ENCODE measurements around the gene HDDC3. TPM values are rescaled to one million over a fixed set of nuclear protein-coding genes. Genes with fewer than 3 reads are reported as not detected.
A peak's percentile ranks its signal among the peaks of the same experiment; 100 is the strongest.
"Not testable (repeated sequence)": the region's sequence is repeated elsewhere in the genome, so short reads cannot be mapped to it uniquely, and the experiment has no call there.

Gene HDDC3
- total RNA-seq, 2 experiments from 2014 or later: 38.4 to 44.3 TPM

DNA sequence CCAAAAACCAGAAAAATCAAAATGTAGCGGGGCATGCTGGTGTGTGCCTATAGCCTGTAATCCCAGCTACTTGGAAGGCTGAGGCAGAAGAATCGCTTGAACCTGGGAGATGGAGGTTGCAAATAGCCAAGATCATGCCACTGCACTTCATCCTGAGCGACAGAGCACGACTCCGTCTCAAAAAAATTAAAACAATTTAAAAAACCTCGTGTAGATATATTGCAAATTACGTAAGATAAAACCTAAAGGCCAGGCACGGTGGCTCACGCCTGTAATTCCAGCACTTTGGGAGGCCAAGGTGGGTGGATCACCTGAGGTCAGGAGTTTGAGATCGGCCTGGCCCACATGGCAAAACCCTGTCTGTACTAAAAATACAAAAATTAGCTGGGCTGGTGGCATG, 5.6 kb downstream of the HDDC3 start:
- H3K9me3 Mint-ChIP-seq, H3K27ac Mint-ChIP-seq, DNase-seq, H3K27me3 Mint-ChIP-seq, H3K4me3 Mint-ChIP-seq: not testable (repeated sequence)
- peaks cover 31% of the 10 kb centered on the region for H3K4me1 Mint-ChIP-seq
- H3K36me3 Mint-ChIP-seq: peaks cover 10% of the 10 kb centered on the region

DNA sequence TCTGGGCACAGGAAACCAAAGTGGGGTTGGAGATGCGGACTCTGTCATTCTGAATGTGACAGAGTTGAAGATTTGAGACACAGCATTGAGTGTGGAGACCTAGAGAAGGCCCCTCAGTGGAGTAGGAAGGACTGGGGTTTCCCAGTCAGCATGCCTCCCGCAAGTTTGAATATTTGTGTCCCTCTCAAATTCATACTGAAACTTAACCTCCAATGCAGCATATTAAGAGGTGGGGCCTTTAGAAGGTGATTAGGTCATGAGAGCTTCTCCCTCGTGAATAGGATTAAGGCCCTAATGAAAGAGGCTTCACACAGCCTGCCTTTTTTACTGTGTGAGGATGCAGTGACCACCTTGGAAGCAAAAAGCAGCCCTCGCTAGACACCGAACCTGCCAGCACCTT, 8.0 kb downstream of the HDDC3 start:
- Mint-ChIP-seq H3K9me3 (no peaks in the 10 kb centered on the region), H3K27ac (peak overlapping the region; percentile 26), H3K4me3 (no peak overlapping the region), H3K27me3 (no peaks in the 10 kb centered on the region), H3K36me3 (peaks cover 9% of the 10 kb centered on the region), H3K4me1 (peaks cover 15% of the 10 kb centered on the region)
- DNase-seq: no peak

GRCh38 chr15:90922712-90923322, 9.5 kb downstream of the HDDC3 start:
- not testable (repeated sequence) for H3K9me3 Mint-ChIP-seq, H3K4me1 Mint-ChIP-seq, H3K27ac Mint-ChIP-seq, H3K27me3 Mint-ChIP-seq, H3K4me3 Mint-ChIP-seq, DNase-seq
- H3K36me3 Mint-ChIP-seq: peaks cover 16% of the 10 kb centered on the region

DNA sequence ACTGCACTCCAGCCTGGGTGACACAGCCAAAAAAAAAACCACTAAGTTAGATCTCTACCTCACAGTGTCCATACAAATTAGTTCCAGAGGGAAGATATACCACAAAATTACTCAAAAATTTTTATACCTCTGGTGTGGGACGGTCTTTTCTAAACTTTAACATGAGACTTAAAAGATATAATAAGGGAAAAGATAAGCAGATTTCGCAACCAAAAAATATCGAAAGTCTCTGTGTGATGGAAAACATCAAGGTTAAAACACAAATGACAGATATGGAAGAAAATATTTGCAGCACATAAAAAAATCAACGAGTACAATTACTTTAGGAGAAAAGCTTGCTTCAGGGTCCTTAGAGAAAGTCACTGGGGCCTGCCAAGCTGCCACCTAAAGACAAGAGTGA, 10.5 kb downstream of the HDDC3 start:
- no peak for DNase-seq
- no peak overlapping the region for H3K27ac Mint-ChIP-seq
- H3K4me3 Mint-ChIP-seq: no peak overlapping the region
- peaks cover 16% of the 10 kb centered on the region for H3K36me3 Mint-ChIP-seq
- no peaks in the 10 kb centered on the region for H3K27me3 Mint-ChIP-seq
- H3K9me3 Mint-ChIP-seq: no peaks in the 10 kb centered on the region
- H3K4me1 Mint-ChIP-seq: peaks cover 7% of the 10 kb centered on the region

DNA sequence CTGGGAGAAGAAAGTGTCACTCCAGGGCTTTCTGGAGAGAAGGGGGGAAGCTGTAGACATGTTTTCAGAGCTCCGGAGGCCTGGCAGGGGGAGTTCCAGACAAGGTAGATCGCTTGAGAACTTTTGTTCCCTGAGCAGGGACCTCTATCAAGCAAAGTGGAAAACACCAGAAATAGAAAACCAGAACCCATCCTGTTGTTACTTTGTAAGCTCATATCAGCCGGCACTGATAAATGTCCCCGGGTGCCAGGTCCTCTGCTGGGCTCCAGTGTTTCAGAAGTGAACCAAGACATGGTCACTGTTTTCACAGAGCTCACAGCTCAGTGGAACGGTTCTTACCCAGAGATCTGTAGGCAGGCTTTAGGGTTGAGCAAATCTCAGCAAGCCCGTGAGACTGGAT, 13.5 kb downstream of the HDDC3 start:
- H3K36me3 Mint-ChIP-seq: peaks cover 19% of the 10 kb centered on the region
- H3K9me3 Mint-ChIP-seq: no peaks in the 10 kb centered on the region
- H3K27ac Mint-ChIP-seq: no peak overlapping the region
- H3K4me1 Mint-ChIP-seq: peaks cover 2% of the 10 kb centered on the region
- no peak overlapping the region for H3K4me3 Mint-ChIP-seq
- no peak for DNase-seq
- no peaks in the 10 kb centered on the region for H3K27me3 Mint-ChIP-seq

- DNase-seq: no peak
- peaks cover 19% of the 10 kb centered on the region for H3K36me3 Mint-ChIP-seq
- H3K27ac Mint-ChIP-seq: no peak overlapping the region
- no peak overlapping the region for H3K4me3 Mint-ChIP-seq
- H3K4me1 Mint-ChIP-seq: peaks cover 2% of the 10 kb centered on the region
- H3K27me3 Mint-ChIP-seq: no peaks in the 10 kb centered on the region
- no peaks in the 10 kb centered on the region for H3K9me3 Mint-ChIP-seq
Observed at GRCh38 chr15:90918034-90918788, 14.1 kb downstream of the HDDC3 start.

DNA sequence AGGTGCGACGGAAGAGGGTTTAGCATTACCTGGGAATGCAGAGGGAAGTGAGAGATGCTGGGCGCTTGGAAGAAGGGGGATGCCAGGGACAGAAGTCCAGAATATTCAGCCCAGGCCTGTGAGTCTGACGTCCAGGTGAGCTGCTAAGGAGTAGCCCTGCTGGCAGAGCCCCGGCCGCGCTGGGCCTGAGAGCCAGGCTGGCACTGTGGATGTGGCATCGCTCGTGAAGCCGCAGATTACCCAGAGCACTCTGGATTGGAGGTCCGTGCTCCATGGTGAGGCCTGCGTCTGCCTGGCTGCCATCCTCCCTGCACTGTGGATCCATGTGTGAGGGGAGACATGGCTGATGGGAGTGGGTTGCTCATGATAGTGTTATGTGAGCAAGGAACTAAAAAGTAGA, 14.8 kb downstream of the HDDC3 start:
- Mint-ChIP-seq H3K27ac (no peak overlapping the region), H3K4me1 (no peaks in the 10 kb centered on the region), H3K36me3 (peaks cover 19% of the 10 kb centered on the region), H3K4me3 (no peak overlapping the region), H3K9me3 (no peaks in the 10 kb centered on the region), H3K27me3 (no peaks in the 10 kb centered on the region)
- no peak for DNase-seq

DNA sequence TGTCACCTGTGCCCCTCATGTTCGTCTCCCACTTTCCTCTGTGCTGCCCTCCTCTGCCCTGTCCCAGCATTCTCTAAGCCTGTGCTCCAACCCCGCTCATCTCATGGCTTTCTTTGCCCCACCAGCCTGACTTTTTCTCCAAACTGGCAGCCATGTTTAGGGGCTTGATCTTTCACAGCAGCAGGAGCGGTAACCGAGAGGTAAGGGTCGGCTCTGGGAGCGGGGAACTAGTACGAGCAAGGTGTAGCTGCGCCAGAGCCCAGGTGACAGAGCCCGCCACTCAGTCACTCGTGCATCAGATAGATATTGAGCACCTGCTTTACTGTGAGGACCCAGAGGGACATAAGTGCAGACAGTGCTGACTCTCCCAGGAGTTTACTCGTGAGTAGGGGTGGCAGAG, 15.9 kb downstream of the HDDC3 start:
- DNase-seq: no peak
- no peak overlapping the region for H3K4me3 Mint-ChIP-seq
- H3K27ac Mint-ChIP-seq: no peak overlapping the region
- H3K27me3 Mint-ChIP-seq: no peaks in the 10 kb centered on the region
- H3K36me3 Mint-ChIP-seq: peaks cover 16% of the 10 kb centered on the region
- H3K9me3 Mint-ChIP-seq: no peaks in the 10 kb centered on the region
- no peaks in the 10 kb centered on the region for H3K4me1 Mint-ChIP-seq

- Mint-ChIP-seq H3K27ac (no peak overlapping the region), H3K4me3 (no peak overlapping the region), H3K4me1 (no peaks in the 10 kb centered on the region), H3K27me3 (no peaks in the 10 kb centered on the region), H3K9me3 (no peaks in the 10 kb centered on the region), H3K36me3 (peaks cover 13% of the 10 kb centered on the region)
- no peak for DNase-seq
Observed at GRCh38 chr15:90915808-90916440, 16.4 kb downstream of the HDDC3 start.

GRCh38 chr15:90915216-90915807, 17.0 kb downstream of the HDDC3 start:
- no peak overlapping the region for H3K4me3 Mint-ChIP-seq
- H3K27ac Mint-ChIP-seq: no peak overlapping the region
- no peaks in the 10 kb centered on the region for H3K4me1 Mint-ChIP-seq
- DNase-seq: no peak
- H3K27me3 Mint-ChIP-seq: no peaks in the 10 kb centered on the region
- H3K9me3 Mint-ChIP-seq: no peaks in the 10 kb centered on the region
- peaks cover 13% of the 10 kb centered on the region for H3K36me3 Mint-ChIP-seq

DNA sequence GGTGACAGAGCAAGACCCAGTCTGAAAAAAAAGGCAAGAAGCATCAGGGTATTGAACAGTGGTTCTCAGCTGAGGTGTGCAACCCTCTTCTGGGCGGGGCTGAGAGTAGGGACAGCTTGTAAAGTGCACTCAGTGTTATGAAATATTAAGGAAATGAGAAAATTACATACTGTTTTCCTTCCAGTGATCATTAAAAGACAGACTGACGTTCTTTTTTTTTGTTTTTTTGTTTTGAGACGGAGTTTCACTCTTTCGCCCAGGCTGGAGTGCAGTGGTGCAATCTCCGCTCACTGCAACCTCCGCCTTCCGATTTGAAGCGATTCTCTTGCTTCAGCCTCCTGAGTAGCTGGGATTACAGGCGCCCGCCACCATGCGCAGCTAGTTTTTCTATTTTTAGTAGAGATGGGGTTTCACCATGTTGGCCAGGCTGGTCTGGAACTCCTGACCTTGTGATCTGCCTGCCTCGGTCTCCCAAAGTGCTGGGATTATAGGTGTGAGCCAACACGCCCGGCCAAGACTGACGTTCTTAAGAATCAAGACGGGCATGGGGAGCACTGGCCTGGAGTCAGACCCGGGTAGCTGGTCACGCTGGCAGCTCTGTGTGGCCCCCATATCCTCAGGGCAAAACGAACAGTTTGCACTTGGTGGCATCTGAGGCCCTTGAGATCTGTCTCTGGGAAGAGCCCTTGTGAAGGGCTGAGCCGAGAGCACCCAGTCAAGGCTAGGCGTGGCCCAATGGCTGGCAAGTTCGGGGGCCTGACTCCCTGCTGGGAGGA, 17.9 kb downstream of the HDDC3 start:
- Mint-ChIP-seq H3K27ac (no peak overlapping the region), H3K36me3 (peaks cover 9% of the 10 kb centered on the region), H3K4me3 (no peak overlapping the region), H3K4me1 (no peaks in the 10 kb centered on the region), H3K27me3 (no peaks in the 10 kb centered on the region), H3K9me3 (no peaks in the 10 kb centered on the region)
- no peak for DNase-seq

DNA sequence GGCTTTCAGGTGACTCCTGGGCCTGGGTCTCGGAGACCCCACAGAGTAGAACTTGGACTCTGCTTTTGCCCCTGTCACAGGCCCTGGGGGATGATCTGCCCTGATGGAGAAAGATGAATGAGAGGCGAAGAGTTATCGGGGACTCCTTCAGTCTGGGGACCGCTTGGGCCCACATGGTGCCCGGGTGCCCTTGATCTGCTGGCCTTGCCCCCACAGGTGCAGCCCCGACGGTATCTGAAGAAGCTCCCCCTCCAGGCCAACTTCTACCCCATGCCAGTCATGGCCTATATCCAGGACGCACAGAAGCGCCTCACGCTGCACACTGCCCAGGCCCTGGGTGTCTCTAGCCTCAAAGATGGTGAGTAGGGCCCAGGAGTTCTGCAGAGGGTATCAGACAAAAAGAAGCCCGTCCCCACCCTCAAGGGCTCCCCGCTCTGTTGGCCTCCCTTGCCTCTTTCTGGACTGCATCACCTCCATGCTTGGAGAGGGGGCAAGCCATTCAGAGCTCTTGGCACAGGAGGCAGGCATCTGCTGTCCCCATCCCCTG, 18.9 kb downstream of the HDDC3 start:
- no peak overlapping the region for H3K4me3 Mint-ChIP-seq
- no peak overlapping the region for H3K27ac Mint-ChIP-seq
- H3K4me1 Mint-ChIP-seq: no peaks in the 10 kb centered on the region
- peaks cover 11% of the 10 kb centered on the region for H3K36me3 Mint-ChIP-seq
- no peaks in the 10 kb centered on the region for H3K9me3 Mint-ChIP-seq
- H3K27me3 Mint-ChIP-seq: no peaks in the 10 kb centered on the region
- no peak for DNase-seq

DNA sequence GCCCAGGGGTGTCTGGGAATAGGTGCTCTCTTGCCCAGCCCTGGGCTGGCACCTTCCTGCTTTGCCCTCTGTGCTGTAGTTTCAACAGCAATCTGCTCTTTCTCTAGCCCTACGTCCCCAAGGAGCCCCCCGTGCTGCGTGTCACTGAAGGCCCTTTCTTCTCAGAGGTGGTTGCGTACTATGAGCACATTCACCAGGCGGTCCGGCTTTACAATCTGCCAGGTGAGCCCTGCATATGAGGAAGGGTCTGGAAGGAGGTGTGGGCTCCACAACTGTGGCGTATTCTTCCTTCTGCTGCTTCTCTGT, 19.6 kb downstream of the HDDC3 start:
- Mint-ChIP-seq H3K9me3 (no peaks in the 10 kb centered on the region), H3K36me3 (peaks cover 9% of the 10 kb centered on the region), H3K4me3 (no peak overlapping the region), H3K27me3 (no peaks in the 10 kb centered on the region), H3K27ac (no peak overlapping the region), H3K4me1 (no peaks in the 10 kb centered on the region)
- DNase-seq: no peak

DNA sequence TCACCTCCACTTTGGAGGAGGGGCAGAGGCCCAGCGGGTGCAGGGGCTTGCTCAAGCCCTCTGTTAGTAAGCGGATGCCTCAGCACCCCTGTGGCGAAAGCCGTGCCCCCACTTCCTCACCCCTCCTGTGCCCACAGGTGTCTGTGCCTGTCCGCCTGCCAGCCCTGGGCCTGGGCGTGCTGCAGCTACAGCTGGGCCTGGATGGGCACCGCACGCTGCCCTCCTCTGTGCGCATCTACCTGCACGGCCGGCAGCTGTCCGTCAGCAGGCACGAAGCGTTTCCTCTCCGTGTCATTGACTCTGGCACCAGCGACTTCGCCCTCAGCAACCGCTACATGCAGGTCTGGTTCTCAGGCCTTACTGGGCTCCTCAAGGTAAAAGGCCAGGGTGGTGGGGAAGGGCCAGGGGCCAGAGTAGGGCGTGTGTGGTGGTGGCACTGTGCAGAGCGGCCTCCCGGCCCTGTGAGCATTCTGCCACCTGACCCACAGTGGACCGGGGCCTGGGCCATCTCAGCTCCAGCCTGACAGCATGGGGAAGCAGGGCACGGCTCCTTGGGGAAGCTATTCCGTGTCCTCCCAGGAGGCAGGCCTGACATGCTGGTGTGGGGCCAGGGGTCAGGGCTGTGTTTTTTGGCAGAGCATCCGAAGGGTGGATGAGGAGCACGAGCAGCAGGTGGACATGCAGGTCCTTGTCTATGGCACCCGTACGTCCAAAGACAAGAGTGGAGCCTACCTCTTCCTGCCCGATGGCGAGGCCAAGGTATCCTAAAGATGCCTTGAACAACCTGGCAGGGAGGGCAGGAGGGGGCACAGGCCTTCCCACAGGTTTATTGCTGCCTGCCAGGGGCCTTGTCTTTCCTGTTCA, 20.2 kb downstream of the HDDC3 start:
- H3K27me3 Mint-ChIP-seq: no peaks in the 10 kb centered on the region
- H3K27ac Mint-ChIP-seq: no peak overlapping the region
- no peak overlapping the region for H3K4me3 Mint-ChIP-seq
- peaks cover 11% of the 10 kb centered on the region for H3K36me3 Mint-ChIP-seq
- H3K4me1 Mint-ChIP-seq: no peaks in the 10 kb centered on the region
- DNase-seq: no peak
- H3K9me3 Mint-ChIP-seq: no peaks in the 10 kb centered on the region
